Islet of Langerhans (tissue), 1 donor: ENCODE measurements around the gene SCN3A.

ENCODE experiments used
- FAIRE-seq: peaks from one replicate; lab custom pipeline; 2011; peaks lifted over from hg19 to GRCh38; lab: Jason Lieb, UNC

The SCN3A gene

DNA sequence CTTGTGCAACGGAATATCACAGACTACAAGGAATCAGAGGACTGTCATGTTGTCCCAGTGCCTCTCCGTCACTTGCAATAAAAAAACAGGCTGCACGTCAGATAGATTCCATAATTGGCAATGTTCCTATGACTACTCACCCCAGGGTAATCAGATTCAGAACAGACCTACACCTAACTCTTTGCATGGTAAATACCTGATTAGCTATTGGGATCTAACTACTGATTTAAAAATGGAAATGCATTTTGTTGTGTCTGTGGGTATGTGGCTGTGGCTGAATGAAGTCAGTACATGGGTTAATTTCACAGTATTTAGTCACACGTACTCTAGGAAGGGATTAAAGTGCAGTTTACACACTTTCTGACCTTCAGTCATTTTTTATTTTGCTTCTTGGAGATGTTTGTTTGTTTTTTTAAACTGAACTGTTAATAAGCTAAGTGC lies 91.7 kb downstream of the SCN3A start:
- FAIRE-seq, result no peak

DNA sequence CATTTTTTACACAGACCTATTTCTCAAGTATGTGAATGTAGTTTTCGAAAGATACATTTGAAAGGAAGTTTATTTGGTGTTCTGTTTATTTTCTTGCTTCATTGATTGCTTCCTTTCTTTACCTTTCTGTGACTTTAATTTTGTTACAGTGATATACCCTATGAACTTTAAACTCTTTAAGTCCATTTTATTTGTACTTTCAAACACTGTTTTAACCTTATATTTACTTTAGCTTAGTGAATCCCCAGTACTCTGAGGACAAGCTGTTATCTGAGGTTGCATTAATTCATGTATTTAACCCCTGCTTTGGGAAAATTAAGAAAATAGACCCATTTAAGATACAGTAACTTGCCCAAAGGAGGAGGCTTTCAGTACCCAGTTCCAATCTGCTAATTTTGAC lies 93.5 kb downstream of the SCN3A start:
- FAIRE-seq, result no peak

- FAIRE-seq, result no peak
Measured at GRCh38 chr2:165109915-165110314, 93.9 kb downstream of the SCN3A start.

DNA sequence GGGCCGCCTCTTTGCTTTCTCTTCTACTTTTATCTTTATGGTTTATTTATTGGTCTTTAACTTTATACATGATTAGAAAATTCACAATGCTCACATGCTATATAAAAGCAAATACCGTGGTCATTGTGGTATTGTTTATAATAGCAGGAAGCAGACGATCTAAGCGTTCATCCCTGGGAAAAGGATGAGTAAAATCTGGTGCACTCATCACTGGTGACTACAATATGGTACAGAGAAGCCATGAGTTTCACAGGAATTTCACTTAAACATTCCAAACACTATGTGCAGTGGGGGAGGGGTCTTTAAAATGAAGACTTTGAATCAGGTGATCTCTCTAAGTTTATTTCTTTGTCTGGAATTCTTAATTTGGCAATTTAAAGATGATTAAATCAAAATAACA lies 97.9 kb downstream of the SCN3A start:
- FAIRE-seq, result no peak

DNA sequence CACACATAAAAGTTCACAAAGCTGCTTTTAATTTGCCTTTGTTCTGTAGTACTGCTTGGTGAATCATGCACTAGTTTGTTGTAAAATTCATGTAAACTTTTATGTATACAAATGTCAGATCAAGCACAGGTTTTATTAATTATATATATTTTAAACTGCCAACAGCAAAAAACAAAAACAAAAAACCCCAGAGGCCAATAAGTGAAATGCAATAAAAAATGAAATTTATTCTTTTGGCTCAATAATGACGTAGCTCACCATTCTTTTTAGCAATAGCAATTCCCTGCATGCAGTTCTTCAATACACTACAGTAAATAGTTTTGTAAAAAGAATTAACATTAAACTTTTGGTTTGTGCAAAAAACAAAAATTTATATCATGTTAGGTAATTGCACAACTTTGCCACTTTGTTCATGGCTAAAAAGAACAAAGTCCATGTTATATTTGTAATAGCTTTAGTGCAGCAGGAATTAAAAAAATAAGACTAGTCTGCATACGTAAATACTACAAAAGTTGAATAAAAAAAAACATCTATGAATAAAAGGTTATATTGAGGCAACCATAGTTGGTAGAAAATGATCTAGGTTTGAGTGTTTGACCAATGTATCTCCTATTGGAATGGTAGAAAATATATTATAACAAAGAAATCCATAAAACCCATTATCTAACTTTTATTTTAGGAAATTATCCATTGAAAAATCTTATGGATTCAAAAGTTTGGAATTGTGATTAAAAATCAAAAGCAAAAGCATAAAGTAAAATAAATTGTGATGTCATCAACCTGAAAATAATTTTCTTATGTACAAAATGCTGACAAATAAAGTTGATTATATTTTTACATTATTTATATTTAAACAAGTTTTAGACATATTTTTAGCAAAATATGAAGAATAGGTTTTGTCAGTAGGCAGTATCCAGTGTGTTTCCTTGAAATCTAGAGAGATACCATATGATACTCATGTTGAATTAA lies 115.6 kb downstream of the SCN3A start:
- no peak for FAIRE-seq

GRCh38 chr2:165086337-165086736 lies 117.5 kb downstream of the SCN3A start:
- no peak for FAIRE-seq

- FAIRE-seq, result no peak
Measured at GRCh38 chr2:165083326-165083725, 120.5 kb downstream of the SCN3A start.

DNA sequence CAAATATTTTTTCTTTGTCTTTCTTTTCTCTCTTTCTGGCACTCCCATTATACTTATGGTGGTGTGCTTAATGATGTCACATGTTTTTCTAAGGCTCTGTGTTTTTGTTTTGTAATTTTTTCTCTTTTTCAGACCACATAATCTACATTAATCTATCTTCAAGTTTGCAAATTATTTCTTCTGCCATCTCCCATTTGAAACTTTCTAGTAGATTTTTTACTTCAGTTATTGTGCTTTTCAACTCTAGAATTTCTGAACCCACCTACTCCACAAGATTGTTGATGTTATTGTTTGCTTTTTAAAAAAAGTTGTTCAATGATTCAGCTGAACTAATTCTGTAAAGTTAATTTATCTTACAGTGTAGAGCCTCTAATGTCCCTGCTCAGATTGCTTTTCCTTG lies 121.4 kb downstream of the SCN3A start:
- FAIRE-seq, result no peak

- no peak for FAIRE-seq
Measured at GRCh38 chr2:165081276-165081675, 122.6 kb downstream of the SCN3A start.

DNA sequence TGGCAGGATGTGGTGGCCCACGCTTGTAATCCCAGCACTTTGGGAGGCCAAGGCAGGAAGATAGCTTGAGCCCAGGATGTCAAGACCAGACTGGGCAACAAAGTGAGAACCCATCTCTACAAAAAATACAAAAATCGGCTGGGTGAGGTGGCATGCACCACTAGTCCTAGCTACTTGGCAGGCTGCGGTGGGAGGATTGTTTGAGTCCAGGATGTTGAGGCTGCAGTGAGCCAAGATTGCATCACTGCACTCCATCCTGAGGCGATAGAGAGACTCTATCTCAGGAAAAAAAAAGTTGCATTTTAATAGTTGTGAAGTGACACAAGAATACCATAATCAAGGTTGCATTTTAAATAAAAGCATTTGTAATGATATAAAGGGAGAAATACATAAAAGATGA lies 124.4 kb downstream of the SCN3A start:
- no peak for FAIRE-seq

- no peak for FAIRE-seq
Measured at GRCh38 chr2:165078913-165079312, 124.9 kb downstream of the SCN3A start.

GRCh38 chr2:165074884-165075283 lies 129.0 kb downstream of the SCN3A start:
- FAIRE-seq, result no peak

DNA sequence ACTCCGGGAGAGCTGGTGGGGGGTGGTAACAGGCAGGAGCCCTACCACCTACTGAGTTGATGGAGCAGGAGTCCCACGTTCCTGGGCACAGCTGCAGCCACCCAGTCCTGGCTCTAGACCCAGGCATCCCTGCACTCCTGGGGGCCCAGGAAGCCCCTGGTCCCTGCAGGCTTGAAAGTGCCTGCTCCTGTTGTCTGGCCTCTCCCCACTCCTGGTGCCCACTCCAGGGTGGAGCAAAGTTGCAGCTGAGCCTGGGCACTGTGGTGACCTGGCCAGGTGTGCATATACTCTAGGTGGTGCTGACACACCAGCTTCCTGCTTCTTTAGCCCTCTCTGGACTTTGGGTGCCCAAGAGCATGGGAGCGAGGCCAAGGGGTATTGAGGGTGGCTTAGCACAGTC lies 129.5 kb downstream of the SCN3A start:
- no peak for FAIRE-seq

GRCh38 chr2:165070076-165070475 lies 133.8 kb downstream of the SCN3A start:
- FAIRE-seq, result no peak

GRCh38 chr2:165069151-165069550 lies 134.7 kb downstream of the SCN3A start:
- FAIRE-seq, result no peak

DNA sequence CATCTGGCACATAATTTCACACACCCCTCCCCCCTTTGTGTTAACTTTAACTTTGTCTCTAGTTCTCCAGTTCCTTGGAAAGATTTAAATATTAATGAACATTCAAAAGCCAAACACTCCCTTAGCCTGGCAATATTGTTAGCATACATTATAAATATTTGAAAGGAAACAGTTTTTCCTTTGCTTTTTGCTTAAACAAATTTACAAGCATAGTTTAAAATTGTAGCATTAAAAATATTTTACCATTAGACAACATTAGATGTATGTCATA lies 135.4 kb downstream of the SCN3A start:
- FAIRE-seq, result peak; percentile 49

DNA sequence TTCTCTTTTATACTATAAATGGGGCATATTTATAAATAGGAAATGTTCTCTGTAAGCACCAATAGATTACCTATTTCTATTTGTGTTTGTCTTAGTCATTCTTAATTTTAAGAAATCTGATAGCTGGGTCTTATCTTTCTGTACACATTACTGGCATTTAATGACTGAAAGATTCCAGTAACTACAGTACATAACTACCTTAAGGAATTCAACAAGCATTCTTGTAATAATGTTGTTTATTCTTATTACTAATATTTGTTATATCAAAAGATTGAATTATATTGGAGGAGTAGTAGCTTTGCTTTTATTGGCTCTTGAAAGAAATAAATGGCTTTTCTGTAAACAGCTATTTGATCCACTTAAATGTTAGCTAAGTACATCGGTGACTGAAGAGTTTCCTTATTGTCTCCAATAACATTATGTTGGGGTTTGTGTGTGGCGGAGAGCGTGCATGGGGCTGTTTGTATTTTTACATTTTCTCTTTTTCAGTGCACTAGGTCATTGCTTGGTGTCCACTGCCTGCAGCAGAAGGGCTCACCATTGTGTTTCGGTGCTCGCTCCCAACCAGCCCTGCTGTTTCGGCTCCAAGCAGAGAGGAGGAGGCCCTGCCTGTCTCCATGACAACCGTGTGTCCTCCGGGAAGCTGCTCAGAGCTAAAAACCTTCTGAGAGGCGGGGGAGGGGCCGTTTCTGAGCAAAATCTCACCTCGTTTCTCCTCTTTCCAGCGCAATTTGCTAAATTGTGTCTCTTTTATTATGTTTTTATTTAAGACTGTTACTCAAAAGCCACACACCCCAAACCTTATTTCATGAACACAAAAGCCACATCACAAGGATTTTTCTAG lies 136.0 kb downstream of the SCN3A start:
- peak; percentile 92 for FAIRE-seq

DNA sequence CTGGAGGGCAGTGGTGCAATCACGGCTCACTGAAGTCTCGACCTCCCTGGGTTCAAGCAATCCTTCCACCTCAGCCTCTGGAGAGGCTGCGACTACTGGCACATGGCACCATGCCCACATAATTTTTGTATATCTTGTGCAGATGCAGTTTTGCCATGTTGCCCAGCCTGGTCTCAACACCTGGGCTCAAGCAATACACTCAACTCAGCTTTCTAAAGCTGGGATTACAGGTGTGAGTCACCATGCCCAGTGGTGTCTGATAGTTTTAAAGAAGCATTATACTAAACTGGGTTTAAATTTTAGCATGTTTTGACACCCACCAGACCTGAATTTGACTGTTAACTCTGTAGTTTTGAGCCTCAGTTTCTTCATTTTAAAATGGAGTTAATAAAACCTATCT lies 139.1 kb downstream of the SCN3A start:
- no peak for FAIRE-seq

GRCh38 chr2:165060411-165060810 lies 143.4 kb downstream of the SCN3A start:
- no peak for FAIRE-seq

DNA sequence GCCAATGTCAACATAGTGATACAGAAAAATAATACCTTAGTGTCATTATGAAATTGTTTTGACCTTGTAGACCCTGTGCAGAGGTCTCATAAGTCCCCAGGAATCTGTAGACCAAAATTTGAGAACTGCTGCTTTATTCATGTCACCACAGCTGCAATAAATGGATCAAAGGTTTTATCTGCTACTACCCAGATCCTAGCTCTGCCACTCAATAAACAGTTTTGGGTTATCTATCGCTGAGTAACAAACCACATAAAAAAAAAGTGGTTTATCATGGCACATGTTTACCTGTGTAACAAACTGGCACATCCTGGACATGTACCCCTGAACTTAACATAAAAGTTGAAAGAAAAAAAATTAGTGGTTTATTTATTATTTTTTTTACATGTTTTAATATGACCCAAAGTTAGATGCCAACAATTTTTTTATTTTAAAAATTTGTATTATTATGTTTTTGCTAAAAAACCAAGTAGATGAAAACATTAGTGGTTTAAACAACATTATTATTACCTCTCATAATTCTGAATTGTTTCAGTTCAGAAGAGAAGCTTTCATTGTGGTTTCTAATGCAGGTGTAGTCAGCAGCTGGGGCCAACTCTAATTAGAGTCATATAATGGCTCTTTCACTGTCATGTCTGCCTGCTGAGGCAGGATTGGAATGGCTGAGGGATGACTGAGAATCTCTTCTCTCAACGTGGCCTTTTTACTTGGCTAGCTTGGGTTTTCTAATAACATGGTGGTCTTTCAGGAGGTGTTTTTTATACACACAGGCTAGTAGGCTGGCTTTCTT lies 145.2 kb downstream of the SCN3A start:
- FAIRE-seq, result no peak

DNA sequence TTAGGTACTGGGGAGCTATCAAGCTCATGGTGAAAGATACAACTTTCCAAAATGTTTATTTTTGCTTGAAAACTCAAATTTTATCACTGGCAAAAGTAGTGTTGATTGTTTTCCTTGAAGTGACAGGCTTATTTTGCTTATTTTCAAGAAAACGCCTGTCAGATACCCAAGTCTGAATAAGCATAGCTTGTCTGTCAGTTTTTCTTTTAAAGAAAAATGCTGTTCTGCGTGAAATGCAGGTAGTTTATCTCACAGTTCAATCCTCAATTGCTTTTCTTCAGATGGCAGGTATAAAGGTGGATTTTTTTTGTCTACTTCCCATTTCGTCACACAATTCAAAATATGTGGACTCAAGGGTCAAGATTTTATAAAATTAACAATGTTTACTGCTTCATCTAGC lies 145.9 kb downstream of the SCN3A start:
- FAIRE-seq, result no peak

DNA sequence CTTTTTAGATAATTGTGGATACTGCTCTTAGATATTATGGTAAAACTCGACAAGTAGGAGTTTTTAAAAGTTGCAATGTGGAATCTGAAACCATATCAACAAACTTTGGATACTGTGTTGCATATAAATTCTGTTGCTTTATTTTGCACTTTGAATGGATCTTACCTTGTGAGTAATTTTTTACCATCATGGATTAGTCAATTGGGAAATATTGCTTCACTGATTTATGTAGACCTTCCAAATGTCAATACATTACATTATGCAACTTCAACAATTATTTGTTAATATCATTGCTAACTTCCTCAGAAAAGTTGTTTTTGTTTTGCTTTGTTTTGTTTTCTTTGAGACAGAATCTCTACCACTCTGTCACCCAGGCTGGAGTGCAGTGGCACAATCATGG lies 146.5 kb downstream of the SCN3A start:
- FAIRE-seq, result no peak

GRCh38 chr2:165056564-165056963 lies 147.3 kb downstream of the SCN3A start:
- peak; percentile 38 for FAIRE-seq
